ENCODE data around the gene NOC3L. TPM values are rescaled to one million over a fixed set of nuclear protein-coding genes. Genes with fewer than 3 reads are reported as not detected.

Gene NOC3L
- polyA plus RNA-seq, 1 donor (not counting 4 experiments of a cell fraction or from before 2014, with no cell fraction given): 16.3 TPM

- H3K9me3 ChIP-seq (ENCODE audit: control insufficient read depth, low read depth, low read length): no peaks in the 10 kb centered on the region
- H3K9me1 ChIP-seq (ENCODE audit: control insufficient read depth, extremely low read depth, insufficient read depth, low read length): no peaks in the 10 kb centered on the region
- peaks cover 7 to 18% of the 10 kb centered on the region in 2 experiments for H3K36me3 ChIP-seq (ENCODE audit: control insufficient read depth in 2 of 2, extremely low read depth in 1 of 2, insufficient read depth in 2 of 2, low read length in 2 of 2)
- no peak for DNase-seq (ENCODE audit: low read depth, low spot score)
- no peak overlapping the region for H3K27ac ChIP-seq (ENCODE audit: control insufficient read depth, insufficient read depth, low read length)
- TF ChIP-seq CTCF (optimal IDR thresholded peaks at IDR 0.05 in 1 of 3, IDR thresholded peaks at IDR 0.05 in 1 of 3, conservative IDR thresholded peaks at IDR 0.05 in 1 of 3; ENCODE audit: extremely low read depth in 1 of 3, insufficient read depth in 2 of 3, low read length in 3 of 3) (no peak), EZH2 (IDR thresholded peaks at IDR 0.05; ENCODE audit: low read length) (no peak)
- H3K4me3 ChIP-seq (ENCODE audit: control insufficient read depth in 2 of 3, extremely low read depth in 1 of 3, insufficient read depth in 2 of 3, low read depth in 1 of 3, low read length in 3 of 3): no peak overlapping the region
- H4K20me1 ChIP-seq (ENCODE audit: control insufficient read depth, extremely low read depth, insufficient read depth, low read length): peaks cover 2% of the 10 kb centered on the region
- FAIRE-seq: peak; percentile 51
- H2AFZ ChIP-seq (ENCODE audit: control insufficient read depth, low read length): no peak overlapping the region
- H3K79me2 ChIP-seq (ENCODE audit: control insufficient read depth, insufficient read depth, low read length): peaks cover 40% of the 10 kb centered on the region
- H3K4me2 ChIP-seq (ENCODE audit: control insufficient read depth, extremely low read depth, insufficient read depth, low read depth, low read length): peak overlapping the region; percentile 14
- H3K27me3 ChIP-seq (ENCODE audit: control insufficient read depth, extremely low read depth, insufficient read depth, low read length): no peaks in the 10 kb centered on the region
- no peak overlapping the region for H3K9ac ChIP-seq (ENCODE audit: control insufficient read depth, extremely low read depth, insufficient read depth, low read length)
- H3K4me1 ChIP-seq (ENCODE audit: control insufficient read depth, extremely low read depth, insufficient read depth, low read length): peaks cover 16% of the 10 kb centered on the region
- dilution Hi-C loops (cut with MboI; ENCODE audit: extremely low pct_ligation_motif_present, low sequenced_read_pairs): no loop called here
Measured at GRCh38 chr10:94358480-94358879, 4.3 kb downstream of the NOC3L start.

- Histone ChIP-seq H3K4me2 (ENCODE audit: control insufficient read depth, extremely low read depth, insufficient read depth, low read depth, low read length) (no peak overlapping the region), H3K36me3 (ENCODE audit: control insufficient read depth in 2 of 2, extremely low read depth in 1 of 2, insufficient read depth in 2 of 2, low read length in 2 of 2) (peaks cover 12 to 18% of the 10 kb centered on the region in 2 experiments), H3K27ac (ENCODE audit: control insufficient read depth, insufficient read depth, low read length) (no peak overlapping the region), H3K79me2 (ENCODE audit: control insufficient read depth, insufficient read depth, low read length) (peaks cover 35% of the 10 kb centered on the region), H4K20me1 (ENCODE audit: control insufficient read depth, extremely low read depth, insufficient read depth, low read length) (peaks cover 2% of the 10 kb centered on the region), H3K4me3 (ENCODE audit: control insufficient read depth in 2 of 3, extremely low read depth in 1 of 3, insufficient read depth in 2 of 3, low read depth in 1 of 3, low read length in 3 of 3) (no peak overlapping the region), H2AFZ (ENCODE audit: control insufficient read depth, low read length) (no peak overlapping the region), H3K9ac (ENCODE audit: control insufficient read depth, extremely low read depth, insufficient read depth, low read length) (no peak overlapping the region), H3K27me3 (ENCODE audit: control insufficient read depth, extremely low read depth, insufficient read depth, low read length) (no peaks in the 10 kb centered on the region), H3K9me1 (ENCODE audit: control insufficient read depth, extremely low read depth, insufficient read depth, low read length) (no peaks in the 10 kb centered on the region), H3K4me1 (ENCODE audit: control insufficient read depth, extremely low read depth, insufficient read depth, low read length) (peaks cover 16% of the 10 kb centered on the region), H3K9me3 (ENCODE audit: control insufficient read depth, low read depth, low read length) (no peaks in the 10 kb centered on the region)
- TF ChIP-seq CTCF (optimal IDR thresholded peaks at IDR 0.05 in 1 of 3, IDR thresholded peaks at IDR 0.05 in 1 of 3, conservative IDR thresholded peaks at IDR 0.05 in 1 of 3; ENCODE audit: extremely low read depth in 1 of 3, insufficient read depth in 2 of 3, low read length in 3 of 3): no peak
- no peak for TF ChIP-seq EZH2 (IDR thresholded peaks at IDR 0.05; ENCODE audit: low read length)
- no peak for DNase-seq (ENCODE audit: low read depth, low spot score)
- FAIRE-seq: no peak
- dilution Hi-C loops (cut with MboI; ENCODE audit: extremely low pct_ligation_motif_present, low sequenced_read_pairs): no loop called here
Measured at GRCh38 chr10:94357193-94357592, 5.5 kb downstream of the NOC3L start.
